HG02970 (cell line): ENCODE data around the gene PYROXD2.

Source experiments
- ATAC-seq: cut with Tn5 transposase; IDR thresholded peaks from one replicate; pipeline ENCODE4 v1.9.1; 2021; ENCODE audit warnings: mild to moderate bottlenecking, moderate library complexity, moderate number of reproducible peaks; ENCODE audit not compliant: unreplicated experiment, low FRiP score

The PYROXD2 gene

GRCh38 chr10:98340261-98340939 lies 74.6 kb downstream of the PYROXD2 start:
- ATAC-seq: peak; percentile 23

- ATAC-seq: peak; percentile 56
Measured at GRCh38 chr10:98339799-98340198, 75.2 kb downstream of the PYROXD2 start.

GRCh38 chr10:98338896-98339295 lies 76.1 kb downstream of the PYROXD2 start:
- ATAC-seq: no peak

GRCh38 chr10:98338318-98338717 lies 76.7 kb downstream of the PYROXD2 start:
- ATAC-seq: no peak

- ATAC-seq: no peak
Measured at GRCh38 chr10:98337484-98337883, 77.5 kb downstream of the PYROXD2 start.
